Measurements from ENCODE around the gene SWI5. TPM values are rescaled to one million over a fixed set of nuclear protein-coding genes. Genes with fewer than 3 reads are reported as not detected.

SWI5 gene
- total RNA-seq, 4 donors from 2014 or later, result 27.5 to 39.8 (median 32.9) TPM

- H3K27me3 ChIP-seq, result no peaks in the 10 kb centered on the region
- H3K9me3 ChIP-seq, result no peaks in the 10 kb centered on the region
- TF ChIP-seq, protein P1, sequence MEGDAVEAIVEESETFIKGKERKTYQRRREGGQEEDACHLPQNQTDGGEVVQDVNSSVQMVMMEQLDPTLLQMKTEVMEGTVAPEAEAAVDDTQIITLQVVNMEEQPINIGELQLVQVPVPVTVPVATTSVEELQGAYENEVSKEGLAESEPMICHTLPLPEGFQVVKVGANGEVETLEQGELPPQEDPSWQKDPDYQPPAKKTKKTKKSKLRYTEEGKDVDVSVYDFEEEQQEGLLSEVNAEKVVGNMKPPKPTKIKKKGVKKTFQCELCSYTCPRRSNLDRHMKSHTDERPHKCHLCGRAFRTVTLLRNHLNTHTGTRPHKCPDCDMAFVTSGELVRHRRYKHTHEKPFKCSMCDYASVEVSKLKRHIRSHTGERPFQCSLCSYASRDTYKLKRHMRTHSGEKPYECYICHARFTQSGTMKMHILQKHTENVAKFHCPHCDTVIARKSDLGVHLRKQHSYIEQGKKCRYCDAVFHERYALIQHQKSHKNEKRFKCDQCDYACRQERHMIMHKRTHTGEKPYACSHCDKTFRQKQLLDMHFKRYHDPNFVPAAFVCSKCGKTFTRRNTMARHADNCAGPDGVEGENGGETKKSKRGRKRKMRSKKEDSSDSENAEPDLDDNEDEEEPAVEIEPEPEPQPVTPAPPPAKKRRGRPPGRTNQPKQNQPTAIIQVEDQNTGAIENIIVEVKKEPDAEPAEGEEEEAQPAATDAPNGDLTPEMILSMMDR (IDR thresholded peaks at IDR 0.05), result no peak
- TF ChIP-seq EP300 (IDR thresholded peaks at IDR 0.05), result no peak
- 42 to 58% methylated on average over 2 of the region's 2 CpGs for WGBS, 2 donors
- H3K36me3 ChIP-seq, result peaks cover 0 to 71% (median 8%) of the 10 kb centered on the region in 3 donors
- no peak for DNase-seq (ENCODE audit: low spot score in 2 of 2)
- no peak overlapping the region for H3K4me3 ChIP-seq
- H3K27ac ChIP-seq, result no peak overlapping the region
- peaks cover 0 to 13% (median 8%) of the 10 kb centered on the region in 4 donors for H3K4me1 ChIP-seq
Measured at GRCh38 chr9:128317629-128318028, 41.6 kb downstream of the SWI5 start.

DNA sequence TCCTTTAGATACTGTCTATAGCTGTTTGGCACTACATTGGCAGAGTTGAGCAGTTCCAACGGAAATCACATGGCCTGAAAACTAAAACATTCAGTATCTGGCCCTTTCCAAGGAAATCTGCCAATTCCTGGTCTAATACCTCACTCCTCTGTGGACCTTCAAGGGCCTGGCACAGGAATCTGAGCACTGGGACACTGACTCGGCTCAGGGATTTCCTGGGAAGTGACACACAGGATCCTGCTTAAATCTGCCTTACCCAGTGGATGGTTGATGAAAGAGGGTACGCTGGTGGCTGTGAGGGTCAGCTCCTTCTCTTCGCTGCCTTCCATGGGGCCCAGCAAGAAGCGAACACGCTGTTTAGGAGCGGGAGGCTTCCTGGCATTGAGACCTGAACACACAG is 45.3 kb downstream of the SWI5 start:
- WGBS, 2 donors, result 80 to 83% methylated on average over 7 of the region's 7 CpGs
- H3K27me3 ChIP-seq, result no peaks in the 10 kb centered on the region
- no peaks in the 10 kb centered on the region for H3K9me3 ChIP-seq
- DNase-seq (ENCODE audit: low spot score in 2 of 2), result no peak
- H3K4me3 ChIP-seq, result peak overlapping the region; percentile 71 to 98 (median 78)
- H3K4me1 ChIP-seq, result peaks cover 0 to 41% (median 21%) of the 10 kb centered on the region in 4 donors
- H3K27ac ChIP-seq, result peak overlapping the region in 1 of 4 donors; percentile 90
- H3K36me3 ChIP-seq, result peaks cover 0 to 48% (median 7%) of the 10 kb centered on the region in 3 donors
- TF ChIP-seq, protein P1 (IDR thresholded peaks at IDR 0.05), result no peak
- TF ChIP-seq EP300 (IDR thresholded peaks at IDR 0.05), result no peak
- no peak for TF ChIP-seq POLR2A (IDR thresholded peaks at IDR 0.05)

DNA sequence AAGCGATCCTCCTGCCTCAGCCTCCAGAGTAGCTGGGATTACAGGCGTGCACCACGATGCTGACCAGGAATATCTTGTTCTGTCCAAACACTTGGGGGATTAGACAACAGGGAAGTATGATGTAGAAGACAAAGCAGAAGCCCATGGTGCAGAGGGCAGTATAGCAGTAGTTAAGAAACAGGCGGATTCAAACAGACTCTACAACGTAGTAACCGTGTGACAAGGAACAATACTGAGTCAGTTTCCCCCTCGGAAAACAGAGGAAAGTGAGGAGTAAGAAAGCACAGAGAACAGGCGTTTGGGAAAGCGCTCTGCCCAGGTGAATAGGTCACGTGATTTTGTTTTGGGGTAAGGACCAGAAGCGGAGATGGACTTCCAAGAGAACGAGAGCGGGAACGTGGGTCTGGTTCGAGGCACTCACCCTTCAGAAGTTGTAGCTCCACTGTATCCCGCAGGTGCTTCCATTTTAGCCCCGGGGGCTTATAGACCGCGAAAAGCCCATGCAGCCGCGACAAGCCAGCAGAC is 45.9 kb downstream of the SWI5 start:
- Histone ChIP-seq H3K27ac (peak overlapping the region in 3 of 4 donors; percentile 81 to 90 (median 86)), H3K36me3 (peaks cover 0 to 48% (median 13%) of the 10 kb centered on the region in 3 donors), H3K27me3 (no peaks in the 10 kb centered on the region), H3K4me1 (peaks cover 0 to 41% (median 21%) of the 10 kb centered on the region in 4 donors), H3K9me3 (no peaks in the 10 kb centered on the region), H3K4me3 (peak overlapping the region; percentile 71 to 98 (median 78))
- TF ChIP-seq POLR2A (IDR thresholded peaks at IDR 0.05) (no peak), EP300 (IDR thresholded peaks at IDR 0.05) (no peak)
- TF ChIP-seq, protein P1 (IDR thresholded peaks at IDR 0.05), result no peak
- 1 to 2% methylated on average over 21 of the region's 21 CpGs for WGBS, 2 donors
- DNase-seq (ENCODE audit: low spot score in 2 of 2), result no peak

DNA sequence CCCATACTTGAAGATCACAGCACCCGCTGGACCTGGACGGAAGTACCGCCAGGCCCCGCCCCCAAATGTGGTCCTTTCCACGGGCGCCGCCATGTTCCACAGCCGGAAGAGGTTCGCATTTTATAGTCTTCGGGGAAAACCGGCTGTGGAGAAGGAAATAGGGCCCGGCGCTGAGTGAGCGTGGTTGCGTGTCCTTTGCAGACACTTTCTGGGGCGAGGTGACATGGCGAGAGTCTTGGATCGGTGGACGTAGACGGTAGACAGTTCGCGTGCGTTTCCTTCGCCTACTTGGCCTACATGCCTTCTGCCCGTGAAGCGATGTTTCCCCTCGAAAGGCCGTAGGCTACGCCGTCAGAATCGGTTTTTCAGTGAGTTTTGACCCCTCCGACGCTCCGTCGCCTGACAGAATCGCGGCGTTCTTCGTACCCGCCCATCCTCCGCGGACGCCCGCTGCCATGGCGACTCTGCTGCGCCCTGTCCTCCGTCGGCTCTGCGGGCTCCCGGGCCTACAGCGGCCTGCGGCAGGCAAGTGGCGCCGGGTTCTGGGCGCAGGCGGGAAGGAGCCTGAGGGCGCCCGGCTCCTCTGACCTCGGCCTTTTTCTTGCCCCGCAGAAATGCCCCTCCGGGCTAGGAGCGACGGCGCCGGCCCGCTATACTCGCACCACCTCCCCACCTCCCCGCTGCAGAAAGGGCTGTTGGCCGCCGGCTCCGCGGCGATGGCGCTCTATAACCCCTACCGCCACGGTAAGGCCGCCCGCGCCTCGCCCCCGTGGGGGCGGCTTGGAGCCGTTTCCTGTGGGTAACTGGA is 46.5 kb downstream of the SWI5 start, which contains the start of the genes COQ4 and TRUB2:
TSS of gene COQ4 (plus strand) at position 436 of the 808 bp plus-strand sequence. CDS start at position 456, 20 bp downstream.
TSS of gene TRUB2 (minus strand) at position 44 of the 808 bp plus-strand sequence. CDS start at position 5, 39 bp downstream.
- no peaks in the 10 kb centered on the region for H3K27me3 ChIP-seq
- peaks cover 0 to 48% (median 13%) of the 10 kb centered on the region in 3 donors for H3K36me3 ChIP-seq
- TF ChIP-seq POLR2A (IDR thresholded peaks at IDR 0.05) (peak in 1 of 2 donors; percentile 42), EP300 (IDR thresholded peaks at IDR 0.05) (peak in 1 of 2 donors; percentile 90)
- TF ChIP-seq, protein P1 (IDR thresholded peaks at IDR 0.05), result peak in 2 of 5 experiments; percentile 29 to 61
- 0 to 1% methylated on average over 29 to 80 of the region's 83 CpGs for WGBS, 2 donors
- peaks cover 0 to 41% (median 21%) of the 10 kb centered on the region in 4 donors for H3K4me1 ChIP-seq
- H3K9me3 ChIP-seq, result no peaks in the 10 kb centered on the region
- H3K4me3 ChIP-seq, result peak within 1 kb of the TSS; percentile 71 to 98 (median 78)
- peak; percentile 88 to 93 for DNase-seq (ENCODE audit: low spot score in 2 of 2)
- H3K27ac ChIP-seq, result peak within 1 kb of the TSS; percentile 45 to 90 (median 84)
